NB4 (cell line): ENCODE data around the gene RIBC2.

Experiments used
- DNase-seq: peaks from one replicate; pipeline ENCODE4 v3.0.0; 2010; ENCODE audit warnings: low read depth
- H3K4me3 ChIP-seq: one replicate; pipeline ENCODE4 v1.5.1; 2011; ENCODE audit warnings: mild to moderate bottlenecking, low read depth, low read length, moderate library complexity
- CTCF ChIP-seq: IDR thresholded peaks from one replicate; pipeline ENCODE4 v1.5.1; 2012; ENCODE audit warnings: low read depth, low read length
- MYC ChIP-seq: IDR thresholded peaks from 2 replicates; pipeline ENCODE4 v1.6.1; 2011; ENCODE audit warnings: low read depth, low read length
- POLR2A ChIP-seq: IDR thresholded peaks from 2 replicates; pipeline ENCODE4 v1.6.1; 2011; ENCODE audit warnings: mild to moderate bottlenecking; ENCODE audit not compliant: insufficient read length; ENCODE audit errors: extremely low read depth
- TF ChIP-seq, protein P1 (sequence below): IDR thresholded peaks from 2 replicates; pipeline ENCODE4 v1.6.1; 2011; ENCODE audit warnings: low read depth, low read length

RIBC2 gene

GRCh38 chr22:45407793-45408192 lies 5.7 kb upstream of the RIBC2 start:
- no peak for DNase-seq
- no peak overlapping the region for H3K4me3 ChIP-seq
- TF ChIP-seq CTCF = no peak
- TF ChIP-seq MYC = no peak
- TF ChIP-seq POLR2A = no peak
- TF ChIP-seq, protein P1, sequence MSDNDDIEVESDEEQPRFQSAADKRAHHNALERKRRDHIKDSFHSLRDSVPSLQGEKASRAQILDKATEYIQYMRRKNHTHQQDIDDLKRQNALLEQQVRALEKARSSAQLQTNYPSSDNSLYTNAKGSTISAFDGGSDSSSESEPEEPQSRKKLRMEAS = no peak

DNA sequence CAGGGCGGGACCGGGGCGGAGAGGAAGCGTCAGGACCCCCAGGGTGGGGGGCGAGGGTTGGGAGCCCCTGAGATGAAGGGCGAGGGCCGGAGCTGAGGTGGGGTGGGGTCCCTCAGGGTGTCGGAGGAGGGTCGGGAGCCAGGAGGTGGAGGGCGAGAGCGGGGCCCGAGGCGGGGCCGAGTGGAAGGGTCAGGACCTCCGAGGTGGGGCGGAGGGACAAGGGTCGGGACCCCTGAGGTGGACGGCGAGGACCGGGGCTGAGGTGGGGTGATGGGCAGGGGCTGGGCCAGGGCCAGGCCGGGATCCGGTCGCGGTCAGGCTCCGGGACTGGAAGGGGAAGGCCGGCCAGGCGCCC lies 503 bp upstream of the RIBC2 start:
- DNase-seq = no peak
- H3K4me3 ChIP-seq = no peak overlapping the region
- TF ChIP-seq MYC = no peak
- TF ChIP-seq CTCF = no peak
- TF ChIP-seq POLR2A = no peak
- TF ChIP-seq, protein P1 = no peak

GRCh38 chr22:45418056-45418769 lies 4.7 kb downstream of the RIBC2 start:
- H3K4me3 ChIP-seq = no peak overlapping the region
- no peak for DNase-seq
- TF ChIP-seq POLR2A = no peak
- TF ChIP-seq, protein P1 = no peak
- TF ChIP-seq MYC = no peak
- TF ChIP-seq CTCF = no peak

DNA sequence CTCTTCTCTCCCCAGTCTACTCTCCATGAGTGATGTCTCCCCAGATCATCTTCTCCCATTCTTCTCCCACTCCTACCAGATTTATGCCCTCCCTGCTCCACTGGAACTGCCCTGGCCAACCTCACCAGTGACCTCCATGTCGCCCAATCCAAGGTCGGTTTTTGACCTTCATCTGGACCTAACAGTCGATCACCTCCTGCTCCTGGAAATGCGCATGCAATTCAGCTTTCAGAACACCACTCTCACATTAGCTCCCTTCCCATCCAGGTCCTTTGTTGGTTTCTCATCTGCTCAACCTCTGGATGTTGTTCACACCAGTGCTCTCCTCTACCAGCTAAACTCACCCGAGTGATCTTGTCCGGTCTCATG lies 5.3 kb downstream of the RIBC2 start:
- TF ChIP-seq, protein P1 = no peak
- no peak for TF ChIP-seq MYC
- no peak for TF ChIP-seq POLR2A
- TF ChIP-seq CTCF = no peak
- no peak for DNase-seq
- no peak overlapping the region for H3K4me3 ChIP-seq

DNA sequence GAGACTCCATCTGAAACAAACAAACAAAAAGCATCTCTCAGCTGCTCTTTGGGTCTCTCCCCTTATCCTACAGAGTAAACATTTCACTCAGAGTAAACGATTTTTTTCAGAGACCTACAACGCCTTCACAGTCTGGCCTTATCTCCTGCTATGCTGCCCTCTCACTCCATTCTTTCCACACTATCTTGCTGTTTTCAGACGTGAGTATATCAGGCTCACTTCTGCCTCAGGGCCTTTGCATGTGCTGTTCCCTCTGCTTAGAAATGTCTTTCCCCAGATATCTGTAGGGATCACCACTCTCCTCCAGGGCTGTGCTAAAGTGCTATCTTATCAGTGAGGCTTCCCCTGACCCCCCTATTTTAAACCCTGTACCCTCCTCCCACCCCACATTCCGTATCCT lies 6.5 kb downstream of the RIBC2 start:
- H3K4me3 ChIP-seq = no peak overlapping the region
- TF ChIP-seq MYC (no peak), POLR2A (no peak), CTCF (no peak)
- TF ChIP-seq, protein P1 = no peak
- no peak for DNase-seq

- no peak for DNase-seq
- H3K4me3 ChIP-seq = no peak overlapping the region
- no peak for TF ChIP-seq CTCF
- TF ChIP-seq, protein P1 = no peak
- no peak for TF ChIP-seq POLR2A
- no peak for TF ChIP-seq MYC
These were observed 7.0 kb downstream of the RIBC2 start for GRCh38 chr22:45420539-45420938.
